ENCODE results near the gene ERBB4.

ERBB4 gene

GRCh38 chr2:212454149-212454548 lies 84.5 kb downstream of the ERBB4 start:
- Histone ChIP-seq H3K9me3 (no peaks in the 10 kb centered on the region), H3K27ac (no peak overlapping the region), H3K27me3 (no peaks in the 10 kb centered on the region), H3K4me1 (ENCODE audit: control insufficient read depth in 1 of 2, insufficient read depth in 1 of 2, low read depth in 1 of 2, low read length in 1 of 2) (no peaks in the 10 kb centered on the region), H3K4me3 (ENCODE audit: low read depth in 1 of 2, low read length in 1 of 2) (no peak overlapping the region), H3K36me3 (no peaks in the 10 kb centered on the region)
- no peak for TF ChIP-seq CTCF (IDR thresholded peaks at IDR 0.05)

- no peak for TF ChIP-seq CTCF (IDR thresholded peaks at IDR 0.05)
- no peak overlapping the region for H3K27ac ChIP-seq
- no peaks in the 10 kb centered on the region for H3K9me3 ChIP-seq
- H3K4me3 ChIP-seq (ENCODE audit: low read depth in 1 of 2, low read length in 1 of 2) = no peak overlapping the region
- no peaks in the 10 kb centered on the region for H3K27me3 ChIP-seq
- H3K4me1 ChIP-seq (ENCODE audit: control insufficient read depth in 1 of 2, insufficient read depth in 1 of 2, low read depth in 1 of 2, low read length in 1 of 2) = no peaks in the 10 kb centered on the region
- no peaks in the 10 kb centered on the region for H3K36me3 ChIP-seq
Measured at GRCh38 chr2:212451786-212452231, 86.8 kb downstream of the ERBB4 start.

- H3K36me3 ChIP-seq = no peaks in the 10 kb centered on the region
- no peaks in the 10 kb centered on the region for H3K9me3 ChIP-seq
- no peaks in the 10 kb centered on the region for H3K27me3 ChIP-seq
- no peaks in the 10 kb centered on the region for H3K4me1 ChIP-seq (ENCODE audit: control insufficient read depth in 1 of 2, insufficient read depth in 1 of 2, low read depth in 1 of 2, low read length in 1 of 2)
- TF ChIP-seq CTCF (IDR thresholded peaks at IDR 0.05) = no peak
- H3K27ac ChIP-seq = no peak overlapping the region
- no peak overlapping the region for H3K4me3 ChIP-seq (ENCODE audit: low read depth in 1 of 2, low read length in 1 of 2)
Measured at GRCh38 chr2:212448698-212449097, 89.9 kb downstream of the ERBB4 start.

- no peak for TF ChIP-seq CTCF (IDR thresholded peaks at IDR 0.05)
- Histone ChIP-seq H3K27me3 (no peaks in the 10 kb centered on the region), H3K36me3 (no peaks in the 10 kb centered on the region), H3K4me3 (ENCODE audit: low read depth in 1 of 2, low read length in 1 of 2) (no peak overlapping the region), H3K9me3 (no peaks in the 10 kb centered on the region), H3K4me1 (ENCODE audit: control insufficient read depth in 1 of 2, insufficient read depth in 1 of 2, low read depth in 1 of 2, low read length in 1 of 2) (no peaks in the 10 kb centered on the region), H3K27ac (no peak overlapping the region)
Measured at GRCh38 chr2:212441821-212442220, 96.8 kb downstream of the ERBB4 start.

GRCh38 chr2:212441141-212441540 lies 97.5 kb downstream of the ERBB4 start:
- H3K36me3 ChIP-seq = no peaks in the 10 kb centered on the region
- no peaks in the 10 kb centered on the region for H3K27me3 ChIP-seq
- H3K4me3 ChIP-seq (ENCODE audit: low read depth in 1 of 2, low read length in 1 of 2) = no peak overlapping the region
- no peaks in the 10 kb centered on the region for H3K4me1 ChIP-seq (ENCODE audit: control insufficient read depth in 1 of 2, insufficient read depth in 1 of 2, low read depth in 1 of 2, low read length in 1 of 2)
- no peak for TF ChIP-seq CTCF (IDR thresholded peaks at IDR 0.05)
- H3K27ac ChIP-seq = no peak overlapping the region
- H3K9me3 ChIP-seq = no peaks in the 10 kb centered on the region
